Measurements from ENCODE around the gene GPX7. TPM values are rescaled to one million over a fixed set of nuclear protein-coding genes. Genes with fewer than 3 reads are reported as not detected.

Gene GPX7
- total RNA-seq, 1 experiment from 2014 or later, result 25.2 TPM

- no peak for DNase-seq (ENCODE audit: low spot score)
- TF ChIP-seq CTCF (conservative IDR thresholded peaks at IDR 0.05; ENCODE audit: low read depth, low read length) (no peak), EZH2 (IDR thresholded peaks at IDR 0.05; ENCODE audit: borderline replicate concordance, low read depth, low read length, poor library complexity, severe bottlenecking) (no peak)
- intact Hi-C loops (cut with micrococcal nuclease; ENCODE audit: unreplicated experiment), result no loop called here
- no peaks in the 10 kb centered on the region for H3K9me3 ChIP-seq (ENCODE audit: low read depth, low read length, poor library complexity, severe bottlenecking)
- no TSS peak for BruUV-seq (replicated peaks)
- peaks cover 21% of the 10 kb centered on the region for H3K27me3 ChIP-seq (replicated peaks; ENCODE audit: insufficient read depth, low read depth, low read length, poor library complexity)
- H3K4me1 ChIP-seq (ENCODE audit: insufficient read depth, low read length, poor library complexity, severe bottlenecking), result no peaks in the 10 kb centered on the region
- H3K4me3 ChIP-seq (ENCODE audit: low read depth, low read length, poor library complexity, severe bottlenecking), result no peak overlapping the region
- H3K27ac ChIP-seq (ENCODE audit: low read depth, low read length, poor library complexity, severe bottlenecking), result no peak overlapping the region
- H3K36me3 ChIP-seq (ENCODE audit: insufficient read depth, low read length, poor library complexity, severe bottlenecking), result no peaks in the 10 kb centered on the region
- CTCF ChIA-PET, result no interaction called here
- POLR2A ChIA-PET (ENCODE audit: low non-redundant PET), result no interaction called here
Observed at GRCh38 chr1:52631759-52632331, 29.7 kb downstream of the GPX7 start.

GRCh38 chr1:52632732-52633290 is 30.6 kb downstream of the GPX7 start, which contains the start of gene SHISAL2A:
Gene SHISAL2A, plus strand, starts transcription at chr1:52633168. Its CDS starts 326 bp downstream, at chr1:52633494.
- no peak for DNase-seq (ENCODE audit: low spot score)
- no peak within 1 kb of the TSS for H3K27ac ChIP-seq (ENCODE audit: low read depth, low read length, poor library complexity, severe bottlenecking)
- no peaks in the 10 kb centered on the region for H3K36me3 ChIP-seq (ENCODE audit: insufficient read depth, low read length, poor library complexity, severe bottlenecking)
- H3K4me1 ChIP-seq (ENCODE audit: insufficient read depth, low read length, poor library complexity, severe bottlenecking), result no peaks in the 10 kb centered on the region
- CTCF ChIA-PET, result interaction anchor here (0.6 kb wide), 1 partner anchor 8 kb away, joined by 4 read pairs; no protein-coding TSS in a partner anchor
- H3K4me3 ChIP-seq (ENCODE audit: low read depth, low read length, poor library complexity, severe bottlenecking), result peak within 1 kb of the TSS; percentile 36
- POLR2A ChIA-PET (ENCODE audit: low non-redundant PET), result no interaction called here
- intact Hi-C loops (cut with micrococcal nuclease; ENCODE audit: unreplicated experiment), result no loop called here
- no peaks in the 10 kb centered on the region for H3K9me3 ChIP-seq (ENCODE audit: low read depth, low read length, poor library complexity, severe bottlenecking)
- peaks cover 21% of the 10 kb centered on the region for H3K27me3 ChIP-seq (replicated peaks; ENCODE audit: insufficient read depth, low read depth, low read length, poor library complexity)
- no peak for TF ChIP-seq CTCF (conservative IDR thresholded peaks at IDR 0.05; ENCODE audit: low read depth, low read length)
- no peak for TF ChIP-seq EZH2 (IDR thresholded peaks at IDR 0.05; ENCODE audit: borderline replicate concordance, low read depth, low read length, poor library complexity, severe bottlenecking)
- BruUV-seq (replicated peaks), result no TSS peak

- no peak for DNase-seq (ENCODE audit: low spot score)
- no peak for TF ChIP-seq EZH2 (IDR thresholded peaks at IDR 0.05; ENCODE audit: borderline replicate concordance, low read depth, low read length, poor library complexity, severe bottlenecking)
- no peak for TF ChIP-seq CTCF (conservative IDR thresholded peaks at IDR 0.05; ENCODE audit: low read depth, low read length)
- H3K4me1 ChIP-seq (ENCODE audit: insufficient read depth, low read length, poor library complexity, severe bottlenecking), result no peaks in the 10 kb centered on the region
- peaks cover 21% of the 10 kb centered on the region for H3K27me3 ChIP-seq (replicated peaks; ENCODE audit: insufficient read depth, low read depth, low read length, poor library complexity)
- intact Hi-C loops (cut with micrococcal nuclease; ENCODE audit: unreplicated experiment), result no loop called here
- ChIA-PET POLR2A (ENCODE audit: low non-redundant PET) (no interaction called here), CTCF (interaction anchor here (0.6 kb wide), 1 partner anchor 8 kb away, joined by 4 read pairs; no protein-coding TSS in a partner anchor)
- no TSS peak for BruUV-seq (replicated peaks)
- no peaks in the 10 kb centered on the region for H3K36me3 ChIP-seq (ENCODE audit: insufficient read depth, low read length, poor library complexity, severe bottlenecking)
- H3K4me3 ChIP-seq (ENCODE audit: low read depth, low read length, poor library complexity, severe bottlenecking), result peak overlapping the region; percentile 36
- H3K9me3 ChIP-seq (ENCODE audit: low read depth, low read length, poor library complexity, severe bottlenecking), result no peaks in the 10 kb centered on the region
- H3K27ac ChIP-seq (ENCODE audit: low read depth, low read length, poor library complexity, severe bottlenecking), result no peak overlapping the region
Observed at GRCh38 chr1:52633291-52633754, 31.2 kb downstream of the GPX7 start.

Measured in A673 (cell line).